CD4-positive, alpha-beta T cell treated with Interferon gamma for 1 hour (primary cell): Measurements from ENCODE around the gene ALKBH3.
A peak's percentile ranks its signal among the peaks of the same experiment; 100 is the strongest.

Source experiments
- DNase-seq: peaks from one replicate; pipeline ENCODE4 v3.0.0-alpha.2; 2020

The ALKBH3 gene

GRCh38 chr11:43942662-43943371 lies 62.2 kb downstream of the ALKBH3 start:
- no peak for DNase-seq

GRCh38 chr11:43943372-43943930 lies 62.8 kb downstream of the ALKBH3 start:
- DNase-seq, result no peak

- no peak for DNase-seq
Measured at GRCh38 chr11:43943931-43944751, 63.5 kb downstream of the ALKBH3 start.

- peak; percentile 18 for DNase-seq
Measured at GRCh38 chr11:43944761-43945311, 64.2 kb downstream of the ALKBH3 start.

GRCh38 chr11:43947003-43947500 lies 66.4 kb downstream of the ALKBH3 start:
- DNase-seq, result no peak

GRCh38 chr11:43947815-43948214 lies 67.2 kb downstream of the ALKBH3 start:
- no peak for DNase-seq

GRCh38 chr11:43948341-43949225 lies 68.0 kb downstream of the ALKBH3 start:
- no peak for DNase-seq

- no peak for DNase-seq
Measured at GRCh38 chr11:43950311-43950855, 69.8 kb downstream of the ALKBH3 start.

- no peak for DNase-seq
Measured at GRCh38 chr11:43951231-43951630, 70.6 kb downstream of the ALKBH3 start.

- DNase-seq, result no peak
Measured at GRCh38 chr11:43952020-43952400, 71.4 kb downstream of the ALKBH3 start.

- no peak for DNase-seq
Measured at GRCh38 chr11:43952401-43953342, 72.0 kb downstream of the ALKBH3 start.

GRCh38 chr11:43953521-43953920 lies 72.9 kb downstream of the ALKBH3 start:
- no peak for DNase-seq

GRCh38 chr11:43954241-43954640 lies 73.6 kb downstream of the ALKBH3 start:
- no peak for DNase-seq

GRCh38 chr11:43955381-43956118 lies 74.9 kb downstream of the ALKBH3 start:
- DNase-seq, result no peak

GRCh38 chr11:43957571-43957970 lies 76.9 kb downstream of the ALKBH3 start:
- no peak for DNase-seq

GRCh38 chr11:43959321-43959995 lies 78.8 kb downstream of the ALKBH3 start:
- DNase-seq, result no peak

GRCh38 chr11:43962383-43963278 lies 82.0 kb downstream of the ALKBH3 start:
- no peak for DNase-seq

GRCh38 chr11:43963279-43963620 lies 82.6 kb downstream of the ALKBH3 start:
- no peak for DNase-seq

GRCh38 chr11:43967661-43968060 lies 87.0 kb downstream of the ALKBH3 start:
- DNase-seq, result no peak
